GM12891 (cell line): Measurements from ENCODE around the gene LGALS9.

Experiments used
- POLR2A ChIP-seq: IDR thresholded peaks from 2 replicates; pipeline ENCODE4 v1.6.1; 2011; ENCODE audit warnings: low read depth, low read length, control low read depth
- POLR2AphosphoS5 ChIP-seq: IDR thresholded peaks from 2 replicates; pipeline ENCODE4 v1.6.1; 2011; ENCODE audit warnings: low read depth, low read length, control low read depth
- SPI1 ChIP-seq: IDR thresholded peaks from 2 replicates; pipeline ENCODE4 v1.6.1; 2011; ENCODE audit warnings: low read depth, low read length, control low read depth
- TAF1 ChIP-seq: IDR thresholded peaks from 2 replicates; pipeline ENCODE4 v1.6.1; 2011; ENCODE audit warnings: low read depth, low read length, control low read depth

DNA sequence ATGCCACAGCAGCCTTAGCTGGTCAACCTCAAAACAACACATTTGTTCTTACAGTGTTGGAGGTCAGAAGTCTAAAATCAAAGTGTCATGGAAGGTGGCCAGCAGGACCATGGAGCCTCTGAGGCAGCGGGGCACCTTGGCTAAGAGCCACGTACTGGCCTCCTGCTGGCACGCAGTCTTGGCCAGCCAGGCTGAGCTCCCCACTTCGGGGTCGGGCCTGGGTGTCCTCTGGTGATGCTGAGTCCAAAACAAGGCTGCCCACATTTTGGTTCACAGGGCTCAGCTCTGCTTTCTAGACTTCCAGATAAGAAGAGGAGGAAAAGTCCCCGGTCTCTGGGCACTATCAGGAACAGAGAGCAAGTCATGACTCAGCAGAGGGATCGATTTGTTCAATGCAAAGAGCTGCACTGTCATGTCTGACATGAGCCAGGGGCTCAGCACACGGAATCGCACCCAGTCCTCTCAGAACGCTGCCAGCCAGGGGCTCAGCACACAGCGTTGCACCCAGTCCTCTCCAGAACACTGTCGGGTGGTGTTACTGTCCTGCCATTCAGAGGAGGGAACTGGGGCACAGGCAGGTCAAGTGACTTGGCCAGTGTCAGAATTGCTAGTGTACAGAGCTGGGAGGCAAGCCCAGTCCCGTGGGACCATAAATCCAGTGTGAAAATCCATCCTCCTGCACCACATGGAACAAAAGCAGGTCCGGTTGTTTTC, 2.5 kb downstream of the LGALS9 start:
- no peak for TF ChIP-seq POLR2AphosphoS5
- no peak for TF ChIP-seq SPI1
- TF ChIP-seq TAF1 = no peak
- TF ChIP-seq POLR2A = no peak
